Stimulated activated CD4-positive, alpha-beta T cell treated with anti-CD3 and anti-CD28 coated beads, Interleukin-1b, Interleukin-23, amount 100 ng/mL, for 48 hours (primary cell): ENCODE measurements around the gene ADAD2.
A peak's percentile ranks its signal among the peaks of the same experiment; 100 is the strongest.

Experiments used
- DNase-seq: peaks from one replicate; pipeline ENCODE4 v3.0.0-alpha.2; 2020

ADAD2 gene

GRCh38 chr16:84177741-84178073 is 13.2 kb upstream of the ADAD2 start:
- peak; percentile 27 for DNase-seq

- DNase-seq = no peak
Measured at GRCh38 chr16:84178146-84178765, 12.7 kb upstream of the ADAD2 start.

GRCh38 chr16:84178892-84179611 is 11.9 kb upstream of the ADAD2 start:
- no peak for DNase-seq

GRCh38 chr16:84179612-84180320 is 11.2 kb upstream of the ADAD2 start:
- DNase-seq = no peak

- no peak for DNase-seq
Measured at GRCh38 chr16:84180519-84181140, 10.3 kb upstream of the ADAD2 start.

- DNase-seq = no peak
Measured at GRCh38 chr16:84181144-84181915, 9.6 kb upstream of the ADAD2 start.

GRCh38 chr16:84182104-84182503 is 8.9 kb upstream of the ADAD2 start:
- DNase-seq = no peak

- no peak for DNase-seq
Measured at GRCh38 chr16:84182680-84183571, 8.0 kb upstream of the ADAD2 start.

GRCh38 chr16:84183572-84183875 is 7.4 kb upstream of the ADAD2 start:
- DNase-seq = no peak

GRCh38 chr16:84183911-84184591 is 6.9 kb upstream of the ADAD2 start:
- no peak for DNase-seq

GRCh38 chr16:84184775-84185174 is 6.2 kb upstream of the ADAD2 start:
- no peak for DNase-seq

- DNase-seq = peak; percentile 93
Measured at GRCh38 chr16:84186685-84187437, 4.1 kb upstream of the ADAD2 start, which contains the start of gene TAF1C. TAF1C (minus strand) TSS chr16:84187057; CDS start chr16:84184988, 2,069 bp downstream.

- no peak for DNase-seq
Measured at GRCh38 chr16:84191466-84191865, 509 bp downstream of the ADAD2 start.

GRCh38 chr16:84193480-84193879 is 2.5 kb downstream of the ADAD2 start:
- DNase-seq = no peak

- no peak for DNase-seq
Measured at GRCh38 chr16:84194018-84194417, 3.1 kb downstream of the ADAD2 start.

GRCh38 chr16:84194470-84195200 is 3.7 kb downstream of the ADAD2 start:
- peak; percentile 36 for DNase-seq

- no peak for DNase-seq
Measured at GRCh38 chr16:84195201-84196093, 4.5 kb downstream of the ADAD2 start.

GRCh38 chr16:84196101-84196500 is 5.1 kb downstream of the ADAD2 start:
- no peak for DNase-seq
